Left ventricle myocardium superior (tissue), 1 donor: Measurements from ENCODE around the gene ANAPC10. TPM values are rescaled to one million over a fixed set of nuclear protein-coding genes. Genes with fewer than 3 reads are reported as not detected.
"Not testable (repeated sequence)": the region's sequence is repeated elsewhere in the genome, so short reads cannot be mapped to it uniquely, and the experiment has no call there.

Experiments
- ATAC-seq: fragments of 200-7000 bp; cut with Tn5 transposase; one replicate; pipeline ENCODE4 v1.9.1; 2020; ENCODE audit warnings: mild to moderate bottlenecking, moderate library complexity
- DNase-seq: peaks from one replicate; pipeline ENCODE4 v3.0.0-alpha.2; 2020
- intact Hi-C: fragments of 100-400 bp; cut with micrococcal nuclease; formaldehyde crosslinking; loops from one replicate; pipeline ENCODE4 v1.11.0; 2022
- long read RNA-seq: library from polyadenylated mRNA; unstranded; transcript quantifications from one replicate; pipeline ENCODE4 v2.0.0, GENCODE V29; 2021
- total RNA-seq: library from RNA; stranded (reverse); fragmentation: NEBNext Ultra II Directional; extraction: Animal tissue kit (Norgen Biotek cat#: 25700); gene quantifications from one replicate; pipeline ENCODE4 v1.2.1, GENCODE V29; 2021
- donor health status: DM: no; HTN: yes; CAD: no; lungs with severe emphysema.

Gene ANAPC10, protein sequence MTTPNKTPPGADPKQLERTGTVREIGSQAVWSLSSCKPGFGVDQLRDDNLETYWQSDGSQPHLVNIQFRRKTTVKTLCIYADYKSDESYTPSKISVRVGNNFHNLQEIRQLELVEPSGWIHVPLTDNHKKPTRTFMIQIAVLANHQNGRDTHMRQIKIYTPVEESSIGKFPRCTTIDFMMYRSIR
- total RNA-seq: 12.6 TPM
- long read RNA-seq, transcript ANAPC10-201 (5 exons, 868 nt): minor isoform, 5 of 26 reads
- long read RNA-seq, transcript ANAPC10-209 (5 exons, 1,025 nt): major isoform, 6 of 26 reads
- long read RNA-seq, partial matches to known transcripts: 0 of 26 reads
- long read RNA-seq, other reads (novel, unspliced or antisense): 14 of 26 reads

DNA sequence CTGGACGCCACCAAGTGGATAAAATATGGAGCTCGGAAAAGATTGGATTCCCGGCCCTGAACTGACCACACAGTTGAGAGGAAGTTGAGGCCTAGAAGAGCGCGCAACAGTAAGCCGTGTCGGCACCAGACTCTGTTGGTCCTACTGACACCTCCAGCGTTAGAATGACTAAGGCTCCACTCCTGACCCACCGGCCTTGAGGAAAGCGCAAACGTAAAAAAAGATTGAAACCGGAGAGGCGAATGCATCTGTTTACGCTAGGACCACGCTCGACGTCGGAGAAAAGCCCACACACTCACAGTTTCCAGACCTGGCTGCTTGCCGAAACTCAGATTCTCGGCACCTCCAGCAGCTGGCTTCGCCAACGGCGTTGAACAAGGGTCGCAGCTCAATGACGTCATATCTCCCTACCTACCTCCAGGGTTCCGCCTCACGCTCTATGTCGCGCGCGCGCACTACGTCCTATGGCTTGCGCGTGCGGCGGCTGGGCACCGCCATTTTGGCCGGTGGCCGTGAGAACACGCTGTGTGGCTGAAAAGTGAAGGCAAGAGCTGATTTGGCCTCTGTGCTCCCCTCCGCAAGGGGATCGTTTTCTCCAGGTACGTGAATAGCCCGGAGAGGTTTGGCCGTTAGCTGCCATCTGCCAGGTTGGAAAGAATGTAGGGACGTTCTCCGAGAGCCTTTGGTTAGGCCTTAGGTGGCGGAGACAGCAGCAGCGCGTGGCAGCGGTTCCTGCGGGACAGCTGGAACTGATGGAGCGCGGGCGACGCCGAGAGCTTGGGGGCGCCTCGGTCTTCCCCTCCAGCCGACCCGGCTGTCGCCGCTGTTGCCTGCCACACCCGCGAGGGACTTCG lies at the start of gene ANAPC10, which contains the start of gene ABCE1:
ANAPC10 (minus strand) TSS at position 376 of the 854 bp plus-strand sequence. CDS start 2,097 bp downstream, outside the sequence.
ABCE1 (plus strand) TSS at position 491 of the 854 bp plus-strand sequence. CDS start 6,102 bp downstream, outside the sequence.
- intact Hi-C loops: no loop called here
- ATAC-seq (peak; percentile 99), DNase-seq (peak; percentile 96)

DNA sequence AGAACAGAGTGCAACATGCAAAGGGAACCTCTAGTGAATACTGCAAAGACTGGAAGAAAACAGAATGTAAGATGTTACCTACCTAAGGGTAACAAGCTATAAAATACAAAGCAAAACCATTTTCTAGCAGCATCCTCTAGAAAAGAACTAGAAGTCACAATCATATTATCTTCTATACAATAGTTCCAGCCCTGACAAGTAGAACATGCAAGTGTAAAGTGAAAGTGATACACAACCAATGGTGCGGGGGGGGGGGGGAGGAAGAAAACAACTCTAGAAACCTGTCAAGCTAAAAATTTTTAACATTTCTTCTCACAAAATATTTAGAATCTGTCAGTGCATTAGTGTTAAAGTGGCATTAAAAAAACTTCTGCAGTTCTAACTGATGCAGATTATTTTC lies 38.2 kb upstream of the ANAPC10 start:
- intact Hi-C loops, ATAC-seq: not testable (repeated sequence)

DNA sequence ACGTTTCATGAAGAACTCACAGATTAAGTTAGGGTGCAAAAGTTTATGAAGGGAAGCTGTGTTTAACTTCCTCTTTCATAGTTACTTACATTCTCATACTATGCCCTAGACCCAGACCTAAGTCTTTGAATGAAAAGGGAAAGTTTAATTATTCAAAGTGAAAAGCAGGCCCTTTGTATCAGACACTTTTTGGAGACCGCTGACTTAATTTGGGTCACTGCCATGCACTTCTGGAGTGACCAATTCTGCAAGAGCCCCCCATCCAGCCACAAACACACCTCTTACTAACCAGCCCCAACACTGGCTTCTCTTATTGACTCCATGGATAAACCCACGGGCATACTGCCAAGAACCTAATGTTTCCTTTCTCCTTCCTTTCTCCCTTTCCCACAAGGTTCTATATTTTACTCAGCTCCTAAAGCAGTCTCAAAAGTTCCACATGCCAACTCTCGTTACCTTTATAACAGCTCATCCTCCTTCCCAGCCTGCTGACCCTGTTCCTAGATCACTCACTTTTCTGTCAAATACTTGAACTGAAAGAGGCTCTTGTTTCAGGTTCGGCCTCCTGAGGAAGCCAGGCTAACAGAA lies 34.6 kb upstream of the ANAPC10 start:
- ATAC-seq (peak; percentile 12), DNase-seq (no peak)
- intact Hi-C loops: no loop called here

More for the DNA sequence above, 38.2 kb upstream of the ANAPC10 start:
- DNase-seq: not testable (repeated sequence)

DNA sequence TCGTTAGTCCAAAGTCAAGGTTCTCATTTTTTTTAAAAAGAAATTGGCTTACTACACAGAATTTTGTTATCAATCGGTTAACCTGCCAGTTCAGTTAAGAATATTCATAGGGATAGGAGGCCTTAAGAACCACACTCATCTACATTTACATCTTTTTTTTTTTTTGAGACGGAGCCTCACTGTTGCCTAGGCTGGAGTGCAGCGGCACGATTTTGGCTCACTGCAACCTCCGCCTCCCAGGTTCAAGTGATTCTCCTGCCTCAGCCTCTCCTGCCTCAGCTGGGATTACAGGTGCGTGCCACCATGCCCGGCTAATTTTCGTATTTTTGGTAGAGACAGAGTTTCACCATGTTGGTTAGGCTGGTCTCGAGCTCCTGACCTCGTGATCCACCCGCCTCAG lies 33.9 kb upstream of the ANAPC10 start:
- intact Hi-C loops: no loop called here
- DNase-seq: no peak
- no peak for ATAC-seq

DNA sequence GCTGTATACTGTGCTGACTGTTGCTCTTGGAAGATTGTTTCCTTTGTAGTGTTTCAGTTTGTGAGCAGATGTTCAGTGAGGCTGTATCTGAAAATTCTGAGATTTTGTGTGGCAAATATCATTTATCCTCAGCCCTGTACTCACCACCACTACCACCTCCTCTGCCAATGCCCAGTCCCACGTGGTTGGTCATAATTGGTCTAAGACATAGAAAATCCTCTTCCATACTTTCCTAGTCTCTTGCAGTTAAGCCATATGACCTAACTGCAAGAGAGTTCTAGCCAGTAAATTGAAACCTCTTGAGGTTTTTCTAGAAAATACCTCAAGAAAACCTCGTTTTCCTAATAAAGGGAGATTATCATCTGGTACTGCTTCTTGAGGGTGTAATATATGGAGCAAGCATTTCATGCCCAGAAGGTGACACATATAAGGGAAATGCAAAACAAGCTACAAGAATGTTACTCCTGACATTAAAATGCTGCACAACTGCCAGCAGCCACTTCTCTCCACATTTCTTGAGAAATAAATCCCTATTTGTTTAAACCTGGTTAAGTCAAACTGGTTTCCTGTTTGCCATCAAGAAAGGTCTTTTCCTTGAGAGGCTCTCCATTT lies 32.9 kb upstream of the ANAPC10 start:
- ATAC-seq: no peak
- intact Hi-C loops: no loop called here

DNA sequence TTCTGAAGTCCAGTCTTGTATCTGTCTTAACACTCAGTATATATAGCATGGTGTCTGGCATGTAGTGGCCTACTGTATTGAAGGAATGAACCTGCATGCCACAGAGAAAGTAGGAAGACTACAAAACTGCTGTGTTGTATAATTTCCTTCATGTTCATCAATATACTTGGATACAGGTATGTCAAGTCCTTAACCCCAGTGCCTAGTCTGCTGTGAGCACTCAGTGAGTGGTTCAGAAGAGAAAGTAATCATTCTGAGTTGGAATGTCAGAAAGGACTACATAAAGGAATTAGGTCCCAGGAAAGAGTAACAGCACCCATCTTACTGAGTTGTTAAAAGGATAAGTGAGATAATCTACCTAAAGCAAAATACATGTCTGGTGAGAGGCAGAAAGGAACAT lies 32.1 kb upstream of the ANAPC10 start:
- ATAC-seq (no peak), DNase-seq (no peak)
- intact Hi-C loops: no loop called here

More for the DNA sequence above, 32.9 kb upstream of the ANAPC10 start:
- no peak for DNase-seq

DNA sequence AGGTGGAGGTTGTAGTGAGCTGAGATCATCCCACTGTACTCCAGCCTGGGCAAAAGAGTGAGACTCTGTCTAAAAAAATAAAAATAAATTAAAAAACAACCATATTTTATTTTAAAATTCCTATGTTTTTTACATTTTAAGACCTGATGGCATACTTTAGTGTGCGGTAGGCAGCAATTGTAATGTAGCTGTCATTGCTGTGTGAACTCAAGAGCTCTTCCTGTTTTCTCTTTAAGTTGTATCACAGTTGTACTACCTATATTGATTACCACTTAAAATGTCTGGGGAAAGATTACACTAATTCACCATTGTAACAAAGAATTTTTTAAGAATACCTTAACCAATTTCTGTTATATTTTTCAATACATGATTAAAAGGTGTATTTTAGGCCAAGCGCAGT lies 27.4 kb upstream of the ANAPC10 start:
- DNase-seq (no peak), ATAC-seq (no peak)
- intact Hi-C loops: no loop called here

DNA sequence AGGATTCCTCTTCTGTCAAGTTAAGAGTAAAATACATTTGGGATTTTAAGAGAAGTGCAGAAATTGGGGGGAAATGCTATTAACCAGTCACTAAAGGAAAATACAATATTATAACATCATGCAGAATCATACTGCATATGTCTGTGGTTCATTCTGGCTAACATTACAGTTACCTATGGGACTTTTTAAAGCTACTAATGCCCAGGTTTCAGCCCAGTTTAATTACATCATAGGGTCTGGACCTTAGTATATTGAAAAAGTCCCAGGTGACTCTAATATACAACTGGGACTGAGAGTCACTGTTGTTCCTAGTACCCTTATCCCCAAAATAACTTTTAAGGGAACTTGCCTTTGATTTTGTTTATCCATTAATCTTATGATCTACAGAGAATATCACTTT lies 10.1 kb upstream of the ANAPC10 start:
- ATAC-seq (no peak), DNase-seq (no peak)
- intact Hi-C loops: no loop called here

DNA sequence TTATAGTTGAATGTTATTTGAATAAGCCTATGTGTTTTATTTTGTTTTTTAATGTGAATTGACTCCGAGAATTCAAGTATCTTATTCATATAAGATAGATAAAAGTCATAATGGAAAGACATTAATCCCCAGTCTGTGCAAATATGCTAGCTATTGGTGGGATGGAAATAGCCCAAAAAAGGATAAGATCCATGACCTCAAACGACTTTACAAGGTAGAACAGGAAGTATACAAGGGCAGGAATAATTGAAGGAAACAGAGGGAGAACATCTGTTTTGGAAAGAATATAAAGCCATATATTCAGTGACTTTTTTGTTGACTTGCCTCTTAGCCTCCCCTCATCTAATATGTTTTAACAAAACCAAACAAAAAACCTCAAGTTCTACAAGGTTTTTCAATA lies 9.1 kb upstream of the ANAPC10 start:
- intact Hi-C loops: no loop called here
- DNase-seq (no peak), ATAC-seq (no peak)

DNA sequence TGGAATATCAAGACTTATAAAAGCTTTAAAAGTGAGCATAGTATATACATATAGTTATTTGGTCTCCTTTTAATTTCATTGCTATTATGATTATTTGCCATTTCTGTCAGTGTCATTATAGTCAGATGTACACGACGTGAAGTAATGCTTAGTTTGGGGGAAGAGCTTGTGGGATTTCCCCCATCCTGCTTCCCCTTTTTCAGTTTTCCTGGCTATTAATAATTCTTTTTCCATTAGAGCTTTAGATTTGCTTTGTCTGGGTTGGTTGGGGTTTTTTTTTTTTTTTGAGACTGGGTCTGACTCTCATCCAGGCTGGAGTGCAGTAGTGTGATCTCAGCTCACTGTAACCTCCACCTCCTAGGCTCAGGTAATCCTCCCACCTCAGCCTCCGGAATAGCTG lies 5.5 kb upstream of the ANAPC10 start:
- ATAC-seq: no peak
- DNase-seq: no peak
- intact Hi-C loops: no loop called here

DNA sequence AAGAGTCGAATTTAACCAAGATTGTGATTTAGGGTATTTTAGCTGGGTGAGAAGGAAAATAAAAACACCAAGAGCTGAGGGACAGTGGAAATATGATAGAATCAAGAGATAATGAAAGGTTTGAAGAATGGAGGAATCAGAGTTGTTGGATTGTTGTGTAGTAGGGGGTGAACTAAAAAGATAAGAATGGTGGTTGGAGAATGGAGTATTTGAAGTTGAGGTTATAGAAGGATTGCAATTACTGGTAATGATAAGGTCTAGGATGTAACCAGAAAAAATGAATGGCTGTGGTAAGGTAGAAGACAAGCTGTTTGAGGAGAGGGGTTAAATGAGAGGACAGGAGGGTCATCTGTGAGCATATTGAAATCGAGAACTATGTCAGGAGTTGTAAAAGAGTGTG lies 4.6 kb upstream of the ANAPC10 start:
- no peak for ATAC-seq
- intact Hi-C loops: no loop called here

DNA sequence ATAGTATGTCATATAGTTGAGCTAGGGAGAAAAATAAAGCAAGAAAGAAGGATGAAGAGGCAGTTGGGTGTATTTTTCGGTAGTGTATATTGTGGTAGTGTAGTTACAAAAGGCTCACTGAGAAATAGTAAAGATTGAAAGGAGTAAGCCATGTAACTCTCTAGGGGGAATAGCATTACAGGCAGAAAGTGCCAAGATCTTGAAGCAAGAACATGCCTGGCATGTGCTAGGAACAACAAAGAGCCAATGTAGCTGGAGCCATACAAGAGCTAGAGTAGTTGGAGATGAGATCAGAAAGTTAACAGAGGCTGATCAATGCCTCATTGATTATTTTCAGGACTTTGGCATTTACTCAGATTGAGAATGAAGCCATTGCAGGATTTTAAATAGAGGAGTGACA lies 3.1 kb upstream of the ANAPC10 start:
- intact Hi-C loops: no loop called here
- no peak for ATAC-seq
- DNase-seq: no peak

More for the DNA sequence above, 4.6 kb upstream of the ANAPC10 start:
- DNase-seq: no peak

DNA sequence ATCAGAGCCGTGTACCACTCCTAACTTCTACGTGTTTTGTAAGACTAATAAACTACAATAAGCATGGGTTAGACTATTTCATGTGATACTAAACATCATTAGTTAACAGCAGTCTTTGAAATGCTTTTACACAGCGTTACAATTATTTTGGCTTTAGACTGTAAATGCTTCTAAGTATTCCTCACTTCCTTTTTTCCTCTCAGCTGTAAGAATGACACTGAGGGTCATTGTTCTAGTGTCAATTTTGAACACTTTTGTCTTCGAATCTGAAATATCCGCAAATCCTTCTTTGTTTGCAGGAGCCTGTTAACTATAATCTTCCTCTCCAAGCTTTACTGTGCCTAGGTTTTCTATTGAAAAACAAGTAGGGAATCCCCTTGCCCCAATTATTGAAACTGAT lies 1.7 kb upstream of the ANAPC10 start:
- ATAC-seq (no peak), DNase-seq (no peak)
- intact Hi-C loops: no loop called here

DNA sequence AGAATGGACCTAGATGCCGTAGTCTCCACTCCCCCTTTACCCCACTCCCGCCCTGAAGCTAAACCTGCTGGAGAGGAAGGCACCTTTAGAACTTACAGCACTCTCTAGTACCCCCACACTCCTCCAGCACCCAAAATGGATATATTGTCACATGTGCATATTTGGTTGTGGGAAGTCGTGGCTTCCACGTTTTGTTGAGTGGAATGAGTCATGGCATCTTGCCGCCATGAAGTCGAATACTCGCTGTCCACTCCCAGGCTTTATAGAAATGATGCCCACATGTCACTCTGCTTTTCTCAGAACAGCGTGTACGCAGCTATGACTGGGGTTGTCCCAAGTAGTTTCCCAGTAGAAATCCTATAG lies 660 bp upstream of the ANAPC10 start:
- ATAC-seq (peak; percentile 46), DNase-seq (no peak)
- intact Hi-C loops: no loop called here

DNA sequence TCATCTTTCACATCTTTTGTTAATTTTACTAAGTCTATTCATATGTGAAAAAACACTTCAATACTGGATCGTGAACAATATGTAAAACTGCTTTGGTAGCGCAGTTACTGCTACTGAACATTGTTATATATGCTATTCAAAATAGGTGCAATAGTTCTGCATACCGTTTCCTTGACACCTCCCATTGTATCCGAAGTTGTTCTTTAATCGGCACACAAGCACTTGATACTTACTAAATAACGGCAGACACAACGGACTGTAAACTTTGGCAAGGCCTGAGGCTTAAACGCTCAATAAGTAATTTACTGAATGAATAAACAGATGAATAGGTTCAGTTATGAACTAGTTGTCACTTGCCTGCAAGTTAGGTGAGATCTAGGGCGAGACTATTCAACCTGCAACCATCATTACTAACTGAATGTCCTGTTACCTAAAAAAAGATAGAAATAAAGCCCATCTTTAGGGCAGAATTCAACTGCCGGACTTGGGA lies 620 bp downstream of the ANAPC10 start:
- no peak for ATAC-seq
- intact Hi-C loops: no loop called here
- DNase-seq: no peak

DNA sequence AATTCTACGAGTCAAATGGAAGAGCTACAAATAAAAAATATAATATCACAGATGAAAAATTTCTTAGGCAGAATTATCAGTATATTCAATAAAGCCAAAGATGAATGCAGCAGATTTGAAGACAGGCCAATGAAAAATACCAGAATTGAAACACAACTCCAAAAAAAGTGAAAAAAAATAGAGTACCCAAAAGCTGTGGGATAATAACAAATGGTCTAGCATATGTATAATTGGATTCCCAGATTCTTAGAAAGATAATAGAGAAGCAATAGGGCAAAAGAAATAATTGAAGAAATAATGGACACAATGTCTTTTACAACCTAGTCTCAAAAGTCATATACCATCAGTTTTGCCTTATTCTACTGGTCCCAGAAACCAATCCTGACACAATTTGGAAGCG lies 4.4 kb downstream of the ANAPC10 start:
- ATAC-seq (no peak), DNase-seq (no peak)
- intact Hi-C loops: no loop called here

DNA sequence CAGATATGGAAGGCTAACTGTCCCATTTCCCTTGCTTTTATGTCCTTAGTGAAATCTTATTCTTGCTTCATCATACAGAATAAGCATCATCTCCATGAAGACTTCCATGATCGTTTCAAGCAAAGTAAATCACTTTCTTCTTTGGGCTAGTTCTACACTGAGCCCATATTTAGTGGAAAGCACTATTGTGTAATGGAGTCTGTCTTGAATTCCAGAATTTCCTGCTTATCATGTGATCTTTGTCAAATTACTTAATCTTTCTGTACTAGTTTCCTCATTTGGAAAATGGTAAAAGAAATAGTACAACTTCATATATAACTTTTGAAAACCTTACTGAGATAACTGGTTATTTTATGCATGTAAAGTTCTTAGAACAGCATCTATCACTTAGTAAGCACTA lies 7.6 kb downstream of the ANAPC10 start:
- DNase-seq (no peak), ATAC-seq (no peak)
- intact Hi-C loops: no loop called here

DNA sequence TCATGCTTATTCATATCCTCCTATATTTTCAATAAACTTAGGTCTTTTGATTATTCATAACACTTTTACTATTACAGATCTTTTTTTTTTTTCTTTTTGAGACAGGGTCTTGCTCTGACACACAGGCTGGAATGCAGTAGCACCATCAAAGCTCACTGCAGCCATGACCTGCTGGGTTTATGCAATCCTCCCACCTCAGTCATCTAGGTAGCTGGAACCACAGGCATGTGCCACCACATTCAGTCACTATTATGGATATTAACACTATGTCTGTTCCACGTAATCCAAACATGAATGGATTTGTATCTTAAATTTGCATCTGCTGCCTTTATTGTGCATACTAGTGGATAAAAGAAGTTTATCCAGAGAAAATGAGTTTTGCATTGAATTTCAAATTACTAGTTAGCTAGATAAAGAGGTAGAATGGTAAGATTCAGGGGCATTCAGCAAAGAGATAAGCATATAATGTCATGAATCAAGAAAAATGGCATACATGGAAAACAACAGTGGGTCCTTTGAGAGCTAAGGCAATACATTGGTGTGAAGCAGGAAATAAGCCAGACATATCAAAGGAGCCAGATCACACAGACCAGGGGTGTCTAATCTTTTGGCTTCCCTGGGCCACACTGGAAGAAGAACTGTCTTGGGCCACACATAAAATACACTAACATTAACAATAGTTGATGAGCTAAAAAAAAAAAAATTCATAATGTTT lies 13.9 kb downstream of the ANAPC10 start:
- intact Hi-C loops: no loop called here
- ATAC-seq (no peak), DNase-seq (no peak)

DNA sequence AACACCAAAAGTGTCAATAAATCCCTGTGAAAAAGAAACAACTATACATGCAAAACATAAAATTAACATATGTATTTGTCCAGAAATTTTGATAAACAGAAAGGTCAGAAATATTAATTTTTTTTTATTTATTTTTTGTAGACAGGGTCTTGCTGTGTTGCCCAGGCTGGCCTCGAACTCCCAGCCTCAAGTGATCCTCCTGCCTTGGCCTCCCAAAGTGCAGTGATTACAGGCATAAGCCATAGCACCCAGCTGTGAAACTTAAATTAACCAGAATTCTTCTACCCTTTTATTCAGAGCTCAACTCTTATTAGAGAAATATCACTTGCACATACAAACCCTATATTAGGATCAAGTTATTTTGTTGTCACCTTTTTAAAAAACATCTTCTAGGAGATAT lies 16.2 kb downstream of the ANAPC10 start:
- intact Hi-C loops: no loop called here
- ATAC-seq (no peak), DNase-seq (no peak)
